Measurements from ENCODE around the gene AKAP13.
"Not testable (repeated sequence)": the region's sequence is repeated elsewhere in the genome, so short reads cannot be mapped to it uniquely, and the experiment has no call there.

AKAP13 gene

GRCh38 chr15:85414495-85414894, 34.1 kb downstream of the AKAP13 start:
- DNase-seq, result no peak

- no peak for DNase-seq
These were observed 34.6 kb downstream of the AKAP13 start for GRCh38 chr15:85414991-85415390.

DNA sequence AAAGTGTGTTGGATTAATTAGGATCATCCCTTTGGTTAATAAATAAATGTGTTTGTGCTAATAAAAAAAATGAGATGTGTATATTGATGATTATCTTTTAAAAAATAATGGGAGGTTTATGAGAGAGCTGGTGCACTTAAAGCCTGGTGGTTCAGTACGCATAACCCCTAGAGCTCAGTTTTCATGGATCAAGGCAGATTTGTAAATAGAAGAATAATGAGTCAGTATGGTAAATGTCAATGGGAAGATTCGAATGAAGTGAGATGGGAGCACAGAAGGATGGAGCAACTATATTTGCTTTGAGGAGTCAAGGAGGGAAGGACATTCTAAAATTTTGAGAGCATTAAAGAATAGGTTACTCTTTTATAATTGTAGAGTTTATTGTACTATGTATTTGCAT, 35.4 kb downstream of the AKAP13 start:
- DNase-seq, result no peak

DNA sequence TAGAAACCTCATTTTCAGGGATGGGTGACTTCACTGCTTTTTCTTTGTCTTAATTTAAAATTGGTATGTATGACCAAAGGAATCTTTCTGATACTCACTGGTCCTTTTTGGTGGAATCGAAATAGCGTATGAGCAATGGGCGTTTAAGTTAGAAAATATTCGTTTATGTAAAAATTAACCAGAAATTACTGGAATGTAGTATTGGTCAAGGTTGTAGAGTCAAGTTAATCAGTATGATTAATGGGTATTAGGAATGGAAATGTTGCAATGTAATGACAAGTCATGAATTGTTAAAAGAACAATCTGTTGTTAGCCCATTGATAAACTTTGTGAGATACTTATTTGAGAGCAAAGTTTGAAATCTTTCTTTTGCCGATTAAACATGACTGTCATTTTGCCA, 36.9 kb downstream of the AKAP13 start:
- DNase-seq, result no peak

DNA sequence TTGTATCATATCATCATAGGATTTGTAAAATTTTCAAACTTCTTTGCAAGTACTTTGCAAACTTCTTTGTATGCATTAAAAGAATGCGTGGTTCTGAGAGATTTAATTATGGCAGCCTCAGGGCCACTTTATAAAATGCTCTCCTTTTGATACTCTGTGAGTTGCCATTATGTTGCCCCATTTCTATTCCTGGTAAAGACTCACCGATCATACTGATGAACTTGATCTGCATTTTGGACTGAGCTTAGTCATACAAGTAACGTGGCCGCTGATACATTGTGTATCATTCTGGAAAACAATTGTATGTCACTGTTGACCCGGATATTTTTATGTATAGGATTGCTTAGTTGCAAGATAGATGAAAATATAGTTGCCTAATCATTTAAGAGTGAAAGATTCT, 38.8 kb downstream of the AKAP13 start:
- DNase-seq, result no peak

GRCh38 chr15:85421116-85421925, 40.9 kb downstream of the AKAP13 start:
- no peak for DNase-seq

GRCh38 chr15:85422607-85423006, 42.2 kb downstream of the AKAP13 start:
- no peak for DNase-seq

GRCh38 chr15:85423256-85423655, 42.9 kb downstream of the AKAP13 start:
- DNase-seq, result no peak

GRCh38 chr15:85424154-85424553, 43.8 kb downstream of the AKAP13 start:
- no peak for DNase-seq

DNA sequence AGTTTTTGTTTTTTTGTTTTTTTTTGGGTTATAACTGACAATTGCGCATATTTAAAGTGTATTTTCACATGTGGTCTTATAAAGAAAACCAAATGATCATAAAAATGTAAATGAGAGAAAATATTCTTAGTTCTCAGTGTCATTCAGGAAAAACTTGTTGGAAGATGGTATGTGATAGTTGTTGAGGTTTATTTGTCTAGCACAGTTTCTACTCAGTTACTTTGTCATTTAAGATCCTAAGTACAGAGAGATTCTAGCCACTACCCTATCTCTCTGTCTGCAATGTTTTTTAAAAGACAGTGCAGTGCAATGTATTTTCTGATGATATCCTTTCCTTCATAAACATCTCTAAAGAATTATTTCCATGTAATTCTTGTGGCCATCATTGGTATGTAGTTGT, 46.1 kb downstream of the AKAP13 start:
- DNase-seq, result no peak

GRCh38 chr15:85427286-85428028, 47.1 kb downstream of the AKAP13 start:
- no peak for DNase-seq

GRCh38 chr15:85429522-85429921, 49.1 kb downstream of the AKAP13 start:
- DNase-seq, result no peak

DNA sequence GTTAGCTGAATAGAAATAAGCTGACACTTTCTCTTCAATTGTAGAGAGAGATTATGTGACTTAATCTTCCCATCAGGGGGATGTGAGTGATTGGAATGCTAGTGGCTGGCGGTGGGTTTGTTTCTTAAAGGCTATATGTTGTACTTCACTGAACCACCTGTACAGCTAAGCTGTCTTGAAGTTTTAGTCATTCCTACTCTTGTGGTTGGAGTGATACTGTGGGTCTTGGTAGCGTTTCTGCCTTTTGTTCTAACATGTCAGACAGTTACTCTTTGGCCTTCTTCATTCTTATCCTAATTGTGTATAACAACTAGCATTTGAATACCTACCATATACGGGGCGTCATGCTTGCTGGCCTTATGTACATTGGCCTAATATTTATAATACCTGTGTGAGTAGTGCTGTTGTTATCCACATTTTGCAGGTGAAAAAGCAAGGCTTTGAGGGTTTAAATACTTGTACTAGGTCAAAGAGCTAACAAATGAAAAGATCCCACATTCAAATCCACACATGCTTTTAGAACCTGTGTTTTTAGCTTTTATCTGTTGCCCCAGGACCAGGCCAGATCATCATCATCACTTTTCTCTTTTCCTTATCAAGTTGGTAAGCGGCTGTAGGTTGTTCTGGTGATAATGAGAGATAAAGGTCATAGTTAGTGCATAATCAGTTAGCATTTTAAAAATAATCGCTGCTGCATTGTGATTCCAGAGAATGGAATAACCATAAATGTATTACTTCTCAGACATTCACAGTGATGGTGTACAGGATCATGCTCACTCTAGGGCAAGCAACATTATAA, 50.2 kb downstream of the AKAP13 start:
- no peak for DNase-seq

- DNase-seq, result no peak
These were observed 59.6 kb downstream of the AKAP13 start for GRCh38 chr15:85439996-85440395.

- DNase-seq, result no peak
These were observed 60.0 kb downstream of the AKAP13 start for GRCh38 chr15:85440451-85440850.

DNA sequence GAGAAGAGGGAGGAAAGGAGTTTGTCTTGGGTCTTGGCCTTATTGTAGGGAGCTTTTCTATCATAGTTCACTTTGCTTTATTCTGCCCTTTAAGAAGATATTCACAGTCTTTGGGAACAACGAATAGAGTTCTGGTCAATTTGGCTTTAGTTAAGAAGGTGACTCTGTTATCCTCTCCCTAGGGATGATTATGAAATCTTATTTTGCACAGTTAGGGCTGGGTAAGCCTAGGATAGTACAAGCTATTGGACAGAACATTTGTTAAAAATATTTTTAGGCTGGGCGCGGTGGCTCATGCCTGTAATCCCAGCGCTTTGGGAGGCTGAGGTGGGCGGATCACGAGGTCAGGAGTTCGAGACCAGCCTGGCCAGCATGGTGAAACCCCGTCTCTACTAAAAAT, 61.5 kb downstream of the AKAP13 start:
- not testable (repeated sequence) for DNase-seq

DNA sequence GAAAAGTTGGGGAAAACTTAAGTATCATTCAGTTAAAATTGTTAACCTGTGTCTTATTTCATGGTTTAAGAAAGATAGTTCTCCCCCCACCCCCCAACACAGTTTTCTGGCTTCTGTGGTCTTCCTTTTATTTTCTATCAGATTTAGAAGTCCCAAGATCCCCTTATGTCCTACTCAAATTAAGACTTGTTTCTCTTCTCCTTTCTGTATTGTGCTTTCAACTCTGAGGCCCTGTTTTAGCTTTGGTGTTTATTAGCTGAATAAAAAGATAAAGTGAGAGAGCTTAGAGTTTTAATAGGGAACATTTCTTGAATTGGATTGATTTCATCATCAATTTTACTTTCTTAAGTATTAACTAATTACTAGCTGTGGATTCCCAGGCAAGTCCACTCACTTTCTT, 62.6 kb downstream of the AKAP13 start:
- no peak for DNase-seq

DNA sequence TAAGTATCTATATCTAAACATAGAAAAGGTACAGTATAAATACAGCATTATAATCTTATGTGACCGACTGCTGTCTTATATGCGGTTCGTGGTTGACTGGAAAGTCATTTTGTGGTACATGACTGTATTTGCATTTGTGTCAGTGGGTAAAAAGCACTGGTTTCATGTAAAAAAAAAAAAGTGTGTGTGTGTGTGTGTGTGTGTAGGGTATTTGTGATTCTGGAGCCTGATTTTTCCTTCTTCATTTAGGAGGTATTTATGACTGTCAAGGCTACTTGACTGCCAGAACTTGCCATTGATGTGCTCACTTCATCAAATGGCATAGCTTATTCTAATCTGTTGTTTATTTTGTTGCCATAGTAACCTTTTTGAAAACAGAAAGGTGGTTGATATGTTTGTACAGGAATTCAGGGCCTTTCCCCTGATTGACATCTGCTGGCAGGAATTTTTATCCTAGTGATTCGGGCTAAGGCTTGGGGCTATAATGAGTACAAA, 63.2 kb downstream of the AKAP13 start:
- DNase-seq, result no peak

- no peak for DNase-seq
These were observed 63.8 kb downstream of the AKAP13 start for GRCh38 chr15:85444122-85444745.

DNA sequence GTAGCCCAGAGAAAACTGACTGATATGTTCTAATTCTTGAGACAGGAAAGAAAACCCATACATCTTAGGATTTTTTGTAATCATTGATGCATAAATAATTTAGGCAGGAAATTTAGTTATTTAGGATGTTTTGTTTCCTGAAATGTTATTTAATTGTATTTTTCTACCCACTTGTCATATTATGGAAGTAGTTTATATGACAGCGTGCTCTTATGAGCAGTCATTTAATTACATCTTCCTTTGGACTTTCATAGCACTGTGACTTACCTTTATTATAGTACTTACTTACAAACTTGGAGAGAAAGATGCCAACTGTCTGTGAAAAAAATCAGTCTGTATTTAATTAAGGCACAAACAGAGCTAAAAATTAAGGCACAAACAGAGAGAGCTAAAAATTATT, 65.0 kb downstream of the AKAP13 start:
- DNase-seq, result no peak

DNA sequence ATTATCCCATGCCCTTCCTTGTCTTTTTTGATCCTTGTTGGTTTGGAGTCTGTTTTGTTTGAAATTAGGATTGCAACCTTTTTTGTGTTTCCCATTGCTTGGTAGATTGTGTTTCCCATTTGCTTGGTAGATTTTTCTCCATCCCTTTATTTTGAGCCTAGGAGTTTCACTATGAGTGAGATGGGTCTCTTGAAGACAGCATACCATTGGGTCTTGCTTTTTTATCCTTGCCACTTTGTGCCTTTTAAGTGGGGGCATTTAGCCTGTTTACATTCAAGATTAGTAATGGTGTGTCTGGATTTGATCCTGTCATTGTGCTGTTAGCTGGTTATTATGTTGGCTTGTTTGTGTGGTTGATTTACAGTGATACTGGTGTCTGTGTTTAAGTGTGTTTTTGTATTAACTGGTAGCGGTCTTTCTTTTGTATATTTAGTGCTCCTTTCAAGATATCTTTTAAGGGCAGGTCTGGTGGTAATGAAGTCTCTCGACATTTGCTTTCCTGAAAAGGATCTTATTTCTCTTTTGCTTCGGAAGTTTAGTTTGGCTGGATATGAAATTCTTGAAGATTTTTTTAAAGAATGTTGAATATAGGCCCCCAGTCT, 70.8 kb downstream of the AKAP13 start:
- DNase-seq, result no peak

DNA sequence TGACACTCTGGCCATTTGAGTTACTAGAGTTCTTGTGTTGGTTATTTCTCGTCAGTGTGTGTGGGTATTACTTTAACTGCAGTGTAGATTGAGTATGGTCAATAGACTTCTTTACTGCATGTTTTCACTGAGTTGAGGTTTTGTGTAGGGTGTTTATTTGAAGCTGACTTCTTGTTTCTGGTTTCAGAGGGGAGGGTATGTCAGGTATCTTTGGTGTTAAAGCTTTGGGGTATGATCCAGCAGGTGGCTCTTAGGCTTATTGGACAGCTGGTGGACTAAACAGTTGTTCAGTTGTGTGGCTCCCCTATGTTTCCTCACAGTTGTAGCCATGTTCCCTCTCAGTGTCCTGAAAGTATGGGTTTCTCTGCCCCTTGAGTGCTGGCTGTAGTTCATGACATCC, 72.0 kb downstream of the AKAP13 start:
- DNase-seq, result no peak

Measured in activated effector memory CD4-positive, alpha-beta T cell treated with Interleukin-2 at 50 U/mL for 16 hours (primary cell).